Vagina (tissue), 2 donors: ENCODE data around the gene CHN2. TPM values are rescaled to one million over a fixed set of nuclear protein-coding genes. Genes with fewer than 3 reads are reported as not detected.

ENCODE experiments used
- DNase-seq, 2 donors: peaks; one replicate each; pipeline ENCODE4 v3.0.0-alpha.2; 2017; ENCODE audit errors: extremely low spot score in 2 of 2
- H3K27ac ChIP-seq: fragments of 200-600 bp; sonication (generic); one replicate; pipeline ENCODE4 v1.5.1; 2019
- H3K27me3 ChIP-seq: fragments of 200-600 bp; sonication (generic); one replicate; pipeline ENCODE4 v1.5.1; 2019
- H3K36me3 ChIP-seq, 2 donors: fragments of 200-600 bp; sonication (generic); one replicate each; pipeline ENCODE4 v1.5.1; 2017 to 2019
- H3K4me1 ChIP-seq: fragments of 200-600 bp; sonication (generic); one replicate; pipeline ENCODE4 v1.5.1; 2019
- H3K4me3 ChIP-seq, 2 donors: fragments of 200-600 bp; sonication (generic); 1 replicate in 1 of 2; 2 replicates in 1 of 2; pipeline ENCODE4 v1.5.1; 2016 to 2019
- H3K9me3 ChIP-seq: fragments of 200-600 bp; sonication (generic); one replicate; pipeline ENCODE4 v1.5.1; 2019
- CTCF ChIP-seq, 3 experiments: fragments of 450-650 bp in 2 of 3; fragments of 200-600 bp in 1 of 3; sonication (generic) in 1 of 3; IDR thresholded peaks; one replicate each; pipeline ENCODE4 v1.5.1; 2017 to 2019; ENCODE audit warnings: antibody characterized with exemption in 3 of 3, mild to moderate bottlenecking in 2 of 3, moderate library complexity in 2 of 3
- POLR2A ChIP-seq, 2 donors: fragments of 450-650 bp; IDR thresholded peaks; one replicate each; pipeline ENCODE4 v1.6.1; 2017; ENCODE audit warnings: antibody characterized with exemption in 2 of 2, mild to moderate bottlenecking in 2 of 2, moderate library complexity in 2 of 2
- POLR2AphosphoS5 ChIP-seq, 2 donors: sonication (generic); formaldehyde crosslinking; IDR thresholded peaks; one replicate each; pipeline ENCODE4 v1.9.0; 2017; ENCODE audit warnings: antibody characterized with exemption in 2 of 2, mild to moderate bottlenecking in 2 of 2, low read depth in 1 of 2; ENCODE audit not compliant: insufficient read depth in 1 of 2
- intact Hi-C: fragments of 100-400 bp; cut with DNase I; formaldehyde crosslinking; loops from one replicate; pipeline ENCODE4 v1.15.1; 2023
- total RNA-seq: library from RNA; depleted of rRNA; stranded (reverse); fragments of >200 nt; gene quantifications from one replicate; pipeline ENCODE4 v1.2.3, GENCODE V29; 2016

The CHN2 gene
- total RNA-seq, 1 donor from 2014 or later = 11.0 TPM

GRCh38 chr7:29360633-29361625 is 166.4 kb downstream of the CHN2 start:
- TF ChIP-seq POLR2A (IDR thresholded peaks at IDR 0.05) (no peak), CTCF (IDR thresholded peaks at IDR 0.05) (no peak), POLR2AphosphoS5 (IDR thresholded peaks at IDR 0.05; ENCODE audit: insufficient read depth in 1 of 2, low read depth in 1 of 2) (no peak)
- intact Hi-C loops = no loop called here
- H3K4me1 ChIP-seq = peaks cover 5% of the 10 kb centered on the region

GRCh38 chr7:29362380-29362779 is 167.8 kb downstream of the CHN2 start:
- peaks cover 5% of the 10 kb centered on the region for H3K4me1 ChIP-seq
- H3K36me3 ChIP-seq = no peaks in the 10 kb centered on the region
- no peak overlapping the region for H3K27ac ChIP-seq
- H3K9me3 ChIP-seq = no peaks in the 10 kb centered on the region
- no peaks in the 10 kb centered on the region for H3K27me3 ChIP-seq
- no peak for TF ChIP-seq POLR2AphosphoS5 (IDR thresholded peaks at IDR 0.05; ENCODE audit: insufficient read depth in 1 of 2, low read depth in 1 of 2)
- no peak for TF ChIP-seq CTCF (IDR thresholded peaks at IDR 0.05)
- no peak for TF ChIP-seq POLR2A (IDR thresholded peaks at IDR 0.05)
- DNase-seq = no peak
- intact Hi-C loops = no loop called here
- no peak overlapping the region for H3K4me3 ChIP-seq

More at GRCh38 chr7:29360633-29361625, 166.4 kb downstream of the CHN2 start:
- Histone ChIP-seq H3K27me3 (no peaks in the 10 kb centered on the region), H3K4me3 (no peak overlapping the region), H3K36me3 (no peaks in the 10 kb centered on the region), H3K27ac (no peak overlapping the region), H3K9me3 (no peaks in the 10 kb centered on the region)
- no peak for DNase-seq

- TF ChIP-seq POLR2AphosphoS5 (IDR thresholded peaks at IDR 0.05; ENCODE audit: insufficient read depth in 1 of 2, low read depth in 1 of 2) (no peak), CTCF (IDR thresholded peaks at IDR 0.05) (no peak), POLR2A (IDR thresholded peaks at IDR 0.05) (no peak)
- intact Hi-C loops = no loop called here
- no peak overlapping the region for H3K4me3 ChIP-seq
- H3K4me1 ChIP-seq = peaks cover 5% of the 10 kb centered on the region
- H3K27ac ChIP-seq = no peak overlapping the region
- no peaks in the 10 kb centered on the region for H3K9me3 ChIP-seq
- DNase-seq = no peak
- H3K27me3 ChIP-seq = no peaks in the 10 kb centered on the region
- H3K36me3 ChIP-seq = no peaks in the 10 kb centered on the region
Observed at GRCh38 chr7:29363636-29364425, 169.3 kb downstream of the CHN2 start.

- TF ChIP-seq POLR2AphosphoS5 (IDR thresholded peaks at IDR 0.05; ENCODE audit: insufficient read depth in 1 of 2, low read depth in 1 of 2) (no peak), CTCF (IDR thresholded peaks at IDR 0.05) (no peak), POLR2A (IDR thresholded peaks at IDR 0.05) (no peak)
Observed at GRCh38 chr7:29364661-29365060, 170.1 kb downstream of the CHN2 start.

More at GRCh38 chr7:29364661-29365060, 170.1 kb downstream of the CHN2 start:
- Histone ChIP-seq H3K27me3 (no peaks in the 10 kb centered on the region), H3K4me3 (no peak overlapping the region), H3K36me3 (no peaks in the 10 kb centered on the region), H3K4me1 (peaks cover 5% of the 10 kb centered on the region), H3K9me3 (no peaks in the 10 kb centered on the region), H3K27ac (no peak overlapping the region)
- intact Hi-C loops = no loop called here
- DNase-seq = no peak
